ENCODE measurements around the gene PDCD1. TPM values are rescaled to one million over a fixed set of nuclear protein-coding genes. Genes with fewer than 3 reads are reported as not detected.

Gene PDCD1
- total RNA-seq, 2 donors from 2014 or later, result 0.21 to 0.35 TPM

DNA sequence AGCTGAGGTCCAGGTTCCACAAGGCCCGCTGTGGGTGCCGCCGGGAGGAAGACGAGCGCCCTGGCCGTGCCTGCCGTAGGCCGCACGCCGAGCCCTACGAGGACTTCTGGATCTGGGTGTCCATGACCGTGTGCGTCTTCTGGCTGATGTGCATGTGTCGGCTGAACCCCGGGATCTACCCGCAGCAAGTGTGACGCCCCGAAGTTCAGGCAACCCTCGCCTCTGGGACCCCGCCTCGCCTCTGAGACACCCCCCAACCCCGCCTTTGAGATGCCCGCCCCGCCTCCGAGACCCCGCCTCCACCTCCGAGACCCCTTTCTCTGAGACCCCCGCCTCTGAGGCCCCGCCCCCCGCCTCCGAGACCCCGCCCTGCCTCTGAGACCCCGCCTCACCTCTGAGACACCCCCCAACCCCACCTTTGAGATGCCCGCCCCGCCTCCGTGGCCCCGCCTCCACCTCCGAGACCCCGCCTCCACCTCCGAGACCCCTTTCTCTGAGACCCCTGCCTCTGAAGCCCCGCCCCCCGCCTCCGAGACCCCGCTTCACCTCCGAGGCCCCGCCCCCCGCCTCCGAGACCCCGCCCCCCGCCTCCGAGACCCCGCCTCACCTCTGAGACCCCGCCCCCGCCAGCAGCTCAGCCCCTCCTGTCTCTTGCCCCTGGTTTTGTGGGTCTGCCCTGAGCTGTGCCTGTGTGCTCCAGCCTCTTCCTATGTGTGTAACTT is 14.5 kb upstream of the PDCD1 start:
- Histone ChIP-seq H3K9ac (ENCODE audit: low read depth in 2 of 2, low read length in 2 of 2) (no peak overlapping the region), H3K4me1 (no peaks in the 10 kb centered on the region), H3K27ac (no peak overlapping the region), H3K4me3 (no peak overlapping the region), H3K9me3 (no peaks in the 10 kb centered on the region), H3K36me3 (no peaks in the 10 kb centered on the region), H3K27me3 (no peaks in the 10 kb centered on the region)
- intact Hi-C loops (cut with DNase I), result loop anchor here (10.0 kb wide), 2 partner anchors 138 to 168 kb away; partner anchors contain the start of genes D2HGDH and ING5
- TF ChIP-seq, protein P1, sequence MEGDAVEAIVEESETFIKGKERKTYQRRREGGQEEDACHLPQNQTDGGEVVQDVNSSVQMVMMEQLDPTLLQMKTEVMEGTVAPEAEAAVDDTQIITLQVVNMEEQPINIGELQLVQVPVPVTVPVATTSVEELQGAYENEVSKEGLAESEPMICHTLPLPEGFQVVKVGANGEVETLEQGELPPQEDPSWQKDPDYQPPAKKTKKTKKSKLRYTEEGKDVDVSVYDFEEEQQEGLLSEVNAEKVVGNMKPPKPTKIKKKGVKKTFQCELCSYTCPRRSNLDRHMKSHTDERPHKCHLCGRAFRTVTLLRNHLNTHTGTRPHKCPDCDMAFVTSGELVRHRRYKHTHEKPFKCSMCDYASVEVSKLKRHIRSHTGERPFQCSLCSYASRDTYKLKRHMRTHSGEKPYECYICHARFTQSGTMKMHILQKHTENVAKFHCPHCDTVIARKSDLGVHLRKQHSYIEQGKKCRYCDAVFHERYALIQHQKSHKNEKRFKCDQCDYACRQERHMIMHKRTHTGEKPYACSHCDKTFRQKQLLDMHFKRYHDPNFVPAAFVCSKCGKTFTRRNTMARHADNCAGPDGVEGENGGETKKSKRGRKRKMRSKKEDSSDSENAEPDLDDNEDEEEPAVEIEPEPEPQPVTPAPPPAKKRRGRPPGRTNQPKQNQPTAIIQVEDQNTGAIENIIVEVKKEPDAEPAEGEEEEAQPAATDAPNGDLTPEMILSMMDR (IDR thresholded peaks at IDR 0.05), result no peak
- DNase-seq, result no peak

DNA sequence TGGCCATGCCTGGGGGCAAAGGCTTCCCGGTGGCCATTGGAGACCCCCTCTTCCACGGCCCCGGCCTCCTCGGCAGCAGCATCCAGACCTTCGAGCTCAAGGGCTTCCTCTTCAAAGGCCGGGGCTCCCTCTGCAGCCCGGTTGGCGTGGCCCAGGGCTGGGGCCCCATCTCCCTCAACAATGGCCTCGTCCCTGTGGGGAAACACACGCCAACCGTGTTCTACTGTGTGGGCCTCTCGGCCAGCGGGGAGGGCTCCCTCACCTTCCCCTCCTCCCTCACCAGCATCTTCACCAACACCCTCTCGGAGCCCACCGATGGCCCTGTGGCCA is 13.6 kb upstream of the PDCD1 start:
- H3K27me3 ChIP-seq, result peaks cover 1% of the 10 kb centered on the region
- no peaks in the 10 kb centered on the region for H3K36me3 ChIP-seq
- no peaks in the 10 kb centered on the region for H3K4me1 ChIP-seq
- intact Hi-C loops (cut with DNase I), result loop anchor here (10.0 kb wide), 2 partner anchors 137 to 167 kb away; partner anchors contain the start of genes D2HGDH and ING5
- H3K9ac ChIP-seq (ENCODE audit: low read depth in 2 of 2, low read length in 2 of 2), result no peak overlapping the region
- DNase-seq, result no peak
- no peaks in the 10 kb centered on the region for H3K9me3 ChIP-seq
- H3K4me3 ChIP-seq, result no peak overlapping the region
- no peak overlapping the region for H3K27ac ChIP-seq
- TF ChIP-seq, protein P1 (IDR thresholded peaks at IDR 0.05), result no peak

DNA sequence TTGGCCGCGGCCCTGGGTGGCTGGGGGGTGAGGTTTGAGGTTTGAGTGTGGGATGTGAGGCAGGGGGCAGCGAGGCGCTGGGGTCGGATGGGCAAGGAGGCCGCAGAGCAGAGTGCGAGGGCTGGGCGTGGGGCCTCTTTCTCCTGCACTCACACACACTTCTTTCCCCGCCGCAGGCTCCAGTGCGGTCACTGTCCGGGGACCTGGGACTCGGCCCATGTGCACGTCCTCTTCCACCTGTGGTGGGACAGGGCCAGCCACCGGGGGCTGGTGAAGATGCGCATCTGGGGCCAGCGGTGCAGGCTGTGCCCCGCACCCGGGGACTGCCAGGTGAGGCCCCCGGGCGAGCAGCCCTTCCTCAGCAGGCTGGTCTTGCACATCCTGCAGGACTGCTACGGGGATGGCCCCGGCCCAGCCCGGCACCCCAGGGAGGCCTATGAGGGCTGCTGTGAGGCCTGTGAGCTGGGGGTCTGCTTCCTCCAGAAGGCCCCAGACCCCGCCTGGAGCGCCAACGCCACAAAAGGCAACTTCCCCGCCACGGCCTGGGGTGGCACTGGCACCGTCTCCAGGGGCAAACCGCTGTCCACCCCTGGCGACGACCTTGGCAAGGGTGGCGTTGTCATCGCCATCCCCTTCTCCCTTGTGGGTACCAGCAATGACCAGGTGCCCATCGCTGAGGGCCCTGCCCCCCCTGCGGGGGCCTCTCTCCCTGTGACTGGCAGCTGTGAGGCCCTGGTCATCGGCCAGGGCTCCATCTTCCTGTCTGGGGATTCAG is 13.0 kb upstream of the PDCD1 start:
- Histone ChIP-seq H3K9ac (ENCODE audit: low read depth in 2 of 2, low read length in 2 of 2) (no peak overlapping the region), H3K27me3 (peaks cover 7% of the 10 kb centered on the region), H3K36me3 (no peaks in the 10 kb centered on the region), H3K4me3 (no peak overlapping the region), H3K27ac (no peak overlapping the region), H3K9me3 (no peaks in the 10 kb centered on the region), H3K4me1 (no peaks in the 10 kb centered on the region)
- DNase-seq, result no peak
- TF ChIP-seq, protein P1 (IDR thresholded peaks at IDR 0.05), result no peak
- intact Hi-C loops (cut with DNase I), result loop anchor here (10.0 kb wide), 2 partner anchors 137 to 167 kb away; partner anchors contain the start of genes D2HGDH and ING5

DNA sequence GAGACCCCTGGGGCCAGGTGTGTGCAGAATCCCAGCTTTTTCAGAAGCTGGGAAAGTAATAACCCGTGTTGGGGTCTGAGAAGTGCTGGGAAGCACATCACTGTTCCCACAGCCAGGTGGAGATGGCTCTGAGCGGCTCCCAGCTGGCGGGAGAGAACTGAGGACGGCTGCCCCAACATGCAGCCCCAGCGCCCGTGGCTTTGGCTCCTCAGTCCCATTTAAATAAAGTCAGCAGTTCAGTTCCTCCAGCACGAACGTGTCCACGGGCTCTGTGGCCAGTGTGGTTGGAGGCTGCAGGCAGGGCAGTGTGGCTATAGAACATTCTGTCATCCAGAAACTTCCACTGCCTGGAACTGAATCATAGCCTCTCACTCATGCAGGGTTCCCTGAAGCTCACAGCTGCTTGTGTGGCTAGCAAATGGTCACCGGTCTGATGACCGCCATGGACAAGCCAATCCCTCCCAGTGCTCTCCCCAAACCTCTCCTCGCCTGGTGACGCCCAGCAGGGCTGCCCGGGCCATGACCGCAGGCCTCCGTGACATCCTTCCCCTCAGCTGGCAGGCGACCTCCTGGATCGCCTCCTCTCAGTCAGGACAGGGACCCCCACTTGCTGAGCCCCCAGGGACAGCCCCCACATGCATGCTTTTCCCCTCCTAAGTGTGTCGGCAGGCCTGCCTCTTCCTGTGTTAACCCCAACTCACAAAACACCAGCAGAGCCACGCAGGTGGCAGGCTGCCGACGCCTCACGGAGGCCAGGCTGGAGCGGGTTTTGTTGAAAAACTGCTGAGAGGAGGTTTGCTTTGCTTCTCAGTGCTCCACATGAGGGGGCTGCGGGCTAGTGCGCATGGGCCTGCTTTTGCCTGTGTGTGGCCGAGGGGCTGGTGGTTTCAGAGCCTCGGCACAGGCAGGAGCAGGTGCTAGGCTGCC is 12.2 kb upstream of the PDCD1 start:
- H3K9ac ChIP-seq (ENCODE audit: low read depth in 2 of 2, low read length in 2 of 2), result no peak overlapping the region
- H3K36me3 ChIP-seq, result no peaks in the 10 kb centered on the region
- peaks cover 10% of the 10 kb centered on the region for H3K27me3 ChIP-seq
- intact Hi-C loops (cut with DNase I), result loop anchor here (10.0 kb wide), 2 partner anchors 136 to 166 kb away; partner anchors contain the start of genes D2HGDH and ING5
- H3K27ac ChIP-seq, result no peak overlapping the region
- H3K4me3 ChIP-seq, result no peak overlapping the region
- TF ChIP-seq, protein P1 (IDR thresholded peaks at IDR 0.05), result no peak
- H3K4me1 ChIP-seq, result no peaks in the 10 kb centered on the region
- no peaks in the 10 kb centered on the region for H3K9me3 ChIP-seq
- no peak for DNase-seq

DNA sequence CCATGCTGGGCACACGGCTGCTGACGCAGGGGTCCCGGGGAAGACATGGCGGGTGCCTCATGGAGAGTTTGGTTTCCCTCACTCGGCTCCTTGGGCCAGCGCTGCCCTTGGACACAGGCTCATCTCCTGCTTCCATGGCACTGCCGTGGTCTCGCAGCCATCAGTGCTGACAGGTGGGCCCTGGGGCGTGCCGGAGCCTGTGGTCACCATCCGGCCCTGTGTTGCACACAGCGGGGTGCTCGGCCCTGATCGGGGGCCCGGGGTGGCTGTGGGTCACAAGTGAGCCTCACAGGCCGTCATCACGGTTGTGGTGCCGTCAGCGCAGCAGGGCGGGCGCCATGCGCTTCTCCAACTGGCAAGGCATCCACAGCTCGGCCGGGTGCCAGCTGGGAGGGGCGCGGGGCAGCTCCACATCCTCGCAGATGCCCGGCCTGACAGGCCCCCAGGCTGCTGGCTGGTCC is 11.4 kb upstream of the PDCD1 start:
- H3K27ac ChIP-seq, result no peak overlapping the region
- H3K4me3 ChIP-seq, result no peak overlapping the region
- no peak for DNase-seq
- intact Hi-C loops (cut with DNase I), result loop anchor here (10.0 kb wide), 2 partner anchors 135 to 165 kb away; partner anchors contain the start of genes D2HGDH and ING5
- no peaks in the 10 kb centered on the region for H3K36me3 ChIP-seq
- no peak overlapping the region for H3K9ac ChIP-seq (ENCODE audit: low read depth in 2 of 2, low read length in 2 of 2)
- no peaks in the 10 kb centered on the region for H3K4me1 ChIP-seq
- TF ChIP-seq, protein P1 (IDR thresholded peaks at IDR 0.05), result no peak
- no peaks in the 10 kb centered on the region for H3K9me3 ChIP-seq
- H3K27me3 ChIP-seq, result peaks cover 10% of the 10 kb centered on the region
